D721Med (cell line): Measurements from ENCODE around the gene TBC1D8B.
"Not testable (repeated sequence)": the region's sequence is repeated elsewhere in the genome, so short reads cannot be mapped to it uniquely, and the experiment has no call there.

Experiments
- DNase-seq: peaks from one replicate; pipeline ENCODE4 v3.0.0; 2011; ENCODE audit warnings: low spot score; ENCODE audit not compliant: insufficient read length
- FAIRE-seq: peaks from 2 replicates; lab custom pipeline; 2011; peaks lifted over from hg19 to GRCh38; lab: Jason Lieb, UNC
- TF ChIP-seq, protein P1 (sequence below): IDR thresholded peaks from 2 replicates; pipeline ENCODE4 v1.5.1; 2012; ENCODE audit warnings: mild to moderate bottlenecking, control low read depth; ENCODE audit not compliant: insufficient read depth; ENCODE audit errors: missing control alignments

TBC1D8B gene

GRCh38 chrX:106802063-106802387 is 448 bp upstream of the TBC1D8B start:
- DNase-seq (no peak), FAIRE-seq (no peak)
- TF ChIP-seq, protein P1, sequence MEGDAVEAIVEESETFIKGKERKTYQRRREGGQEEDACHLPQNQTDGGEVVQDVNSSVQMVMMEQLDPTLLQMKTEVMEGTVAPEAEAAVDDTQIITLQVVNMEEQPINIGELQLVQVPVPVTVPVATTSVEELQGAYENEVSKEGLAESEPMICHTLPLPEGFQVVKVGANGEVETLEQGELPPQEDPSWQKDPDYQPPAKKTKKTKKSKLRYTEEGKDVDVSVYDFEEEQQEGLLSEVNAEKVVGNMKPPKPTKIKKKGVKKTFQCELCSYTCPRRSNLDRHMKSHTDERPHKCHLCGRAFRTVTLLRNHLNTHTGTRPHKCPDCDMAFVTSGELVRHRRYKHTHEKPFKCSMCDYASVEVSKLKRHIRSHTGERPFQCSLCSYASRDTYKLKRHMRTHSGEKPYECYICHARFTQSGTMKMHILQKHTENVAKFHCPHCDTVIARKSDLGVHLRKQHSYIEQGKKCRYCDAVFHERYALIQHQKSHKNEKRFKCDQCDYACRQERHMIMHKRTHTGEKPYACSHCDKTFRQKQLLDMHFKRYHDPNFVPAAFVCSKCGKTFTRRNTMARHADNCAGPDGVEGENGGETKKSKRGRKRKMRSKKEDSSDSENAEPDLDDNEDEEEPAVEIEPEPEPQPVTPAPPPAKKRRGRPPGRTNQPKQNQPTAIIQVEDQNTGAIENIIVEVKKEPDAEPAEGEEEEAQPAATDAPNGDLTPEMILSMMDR: no peak

DNA sequence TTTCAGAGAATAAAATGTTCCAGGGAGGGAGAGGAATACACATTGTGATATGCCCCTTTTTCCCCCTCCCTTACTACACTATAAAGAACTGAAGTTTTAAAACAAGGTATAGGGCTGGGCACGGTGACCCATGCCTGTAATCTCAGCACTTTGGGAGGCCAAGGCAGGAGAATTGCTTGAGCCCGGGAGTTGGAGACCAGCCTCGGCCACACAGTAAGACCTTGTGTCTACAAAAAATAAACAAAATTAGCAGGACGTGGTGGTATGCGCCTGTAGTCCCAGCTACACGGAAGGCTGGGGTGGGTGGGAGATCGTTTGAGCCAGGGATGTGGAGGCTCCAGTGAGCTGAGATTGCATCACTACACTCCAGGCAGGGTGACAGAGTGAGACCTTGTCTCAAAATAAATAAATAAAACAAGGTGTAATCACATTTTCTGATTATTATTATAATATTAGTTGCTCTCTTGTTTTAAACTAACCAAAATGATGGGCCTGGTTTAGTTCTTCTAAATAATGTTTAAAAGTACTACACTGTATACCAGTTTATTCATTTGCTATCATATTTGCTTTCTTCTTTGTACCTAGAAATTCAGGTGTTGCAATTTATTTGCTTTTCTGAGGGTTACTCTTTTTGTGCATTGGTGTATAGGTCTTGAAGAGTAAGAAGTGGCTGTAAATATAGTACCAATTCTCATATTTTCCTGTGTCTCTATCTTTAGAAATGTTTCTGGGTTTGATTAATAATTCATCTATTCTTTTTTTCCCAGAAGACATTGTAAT is 8.8 kb downstream of the TBC1D8B start:
- TF ChIP-seq, protein P1: no peak
- no peak for FAIRE-seq
- DNase-seq: no peak

DNA sequence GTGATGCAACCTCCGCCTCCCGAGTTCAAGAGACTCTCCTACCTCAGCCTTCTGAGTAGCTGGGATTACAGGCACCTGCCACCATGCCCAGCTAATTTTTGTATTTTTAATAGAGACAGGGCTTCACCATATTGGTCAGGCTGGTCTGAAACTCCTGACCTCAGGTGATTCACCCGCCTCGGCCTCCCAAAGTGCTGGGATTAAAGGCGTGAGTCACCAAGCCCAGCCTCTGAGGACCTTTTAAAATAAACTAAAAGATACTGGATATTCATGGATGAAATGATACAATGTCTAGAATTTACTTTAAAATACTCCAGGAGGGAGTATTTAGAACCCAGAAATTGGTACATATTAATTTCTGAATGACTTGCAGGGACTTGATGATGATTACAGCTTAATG is 10.5 kb downstream of the TBC1D8B start:
- not testable (repeated sequence) for DNase-seq

GRCh38 chrX:106814093-106814492 is 11.6 kb downstream of the TBC1D8B start:
- DNase-seq, FAIRE-seq: not testable (repeated sequence)

More for the DNA sequence above, 10.5 kb downstream of the TBC1D8B start:
- FAIRE-seq: not testable (repeated sequence)

GRCh38 chrX:106862972-106863688 is 60.7 kb downstream of the TBC1D8B start:
- DNase-seq: no peak
- no peak for FAIRE-seq
- TF ChIP-seq, protein P1: peak; percentile 24

DNA sequence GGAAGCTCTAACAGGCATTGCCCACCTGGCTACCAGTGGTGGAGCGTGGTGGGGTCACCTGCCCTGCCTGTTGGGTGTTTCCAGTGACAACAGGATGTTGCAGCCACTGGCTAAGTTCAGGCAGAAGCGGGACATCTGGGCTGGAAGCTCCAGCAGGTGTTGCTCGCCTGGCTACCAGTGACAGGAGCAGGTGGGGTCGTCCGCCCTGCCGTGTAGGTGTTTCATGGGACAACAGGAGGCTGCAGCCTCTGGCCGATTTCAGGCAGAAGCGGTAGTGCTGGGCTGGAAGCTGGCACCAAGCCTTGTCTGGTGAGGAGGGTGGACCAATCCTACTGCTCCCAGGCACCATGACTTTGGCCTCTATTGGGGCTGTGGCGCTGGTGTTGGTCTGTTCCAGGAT is 61.2 kb downstream of the TBC1D8B start:
- TF ChIP-seq, protein P1: no peak
- DNase-seq: no peak
- no peak for FAIRE-seq

DNA sequence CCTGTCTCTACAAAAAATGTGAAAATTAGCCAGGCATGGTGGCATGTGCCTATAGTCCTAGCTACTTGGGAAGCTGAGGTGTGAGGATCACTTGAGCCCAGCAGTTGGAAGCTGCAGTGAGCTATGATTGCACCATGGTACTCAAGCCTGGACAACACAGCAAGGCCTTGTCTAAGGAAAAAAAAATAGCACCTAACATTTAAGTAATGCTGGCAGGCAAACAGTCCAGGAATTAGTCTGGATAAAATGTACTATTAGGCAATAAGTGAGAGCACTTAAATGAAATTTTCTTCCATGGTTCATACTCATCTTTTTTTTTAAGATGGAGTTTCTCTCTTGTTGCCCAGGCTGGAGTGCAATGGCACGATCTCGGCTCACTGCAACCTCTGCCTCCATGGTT is 70.3 kb downstream of the TBC1D8B start:
- not testable (repeated sequence) for FAIRE-seq, DNase-seq

DNA sequence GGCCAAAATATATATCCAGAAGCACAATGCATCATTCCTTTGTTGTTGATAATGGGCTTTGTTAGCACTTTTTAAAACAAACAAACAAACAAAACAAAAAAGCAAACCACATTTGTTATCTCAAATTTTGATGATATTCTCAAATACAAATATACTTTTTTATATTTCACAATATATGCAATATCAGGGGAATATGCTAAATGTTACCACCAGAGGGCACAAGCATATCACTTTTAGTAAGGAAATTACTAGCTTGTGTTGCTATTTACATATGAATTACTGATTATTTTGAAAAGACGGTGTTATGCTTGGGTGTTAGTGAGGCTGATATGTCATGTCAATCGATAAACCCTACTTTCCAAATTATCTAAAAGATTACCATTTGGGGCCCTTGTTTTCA is 71.6 kb downstream of the TBC1D8B start:
- FAIRE-seq: peak; percentile 80
- TF ChIP-seq, protein P1: peak; percentile 43
- no peak for DNase-seq
